Hematopoietic multipotent progenitor cell treated with erythropoietin and hydrocortisone succinate and interleukin-3 and kit ligand, for 8 days (in vitro differentiated cells): ENCODE data around the gene ACP5.
A peak's percentile ranks its signal among the peaks of the same experiment; 100 is the strongest.
"Not testable (repeated sequence)": the region's sequence is repeated elsewhere in the genome, so short reads cannot be mapped to it uniquely, and the experiment has no call there.

Experiments
- DNase-seq: peaks from one replicate; pipeline ENCODE4 v3.0.0-alpha.2; 2015

ACP5 gene

GRCh38 chr19:11577451-11578257, at the start of gene ACP5:
ACP5 (minus strand) TSS chr19:11577645; CDS start chr19:11577317, 328 bp downstream.
- DNase-seq, result no peak

GRCh38 chr19:11626252-11626651, 48.8 kb upstream of the ACP5 start:
- no peak for DNase-seq

- DNase-seq, result peak; percentile 14
Observed at GRCh38 chr19:11624069-11624463, 46.6 kb upstream of the ACP5 start.

- DNase-seq, result not testable (repeated sequence)
Observed at GRCh38 chr19:11622401-11622800, 45.0 kb upstream of the ACP5 start.

GRCh38 chr19:11620553-11620952, 43.1 kb upstream of the ACP5 start:
- DNase-seq, result no peak

GRCh38 chr19:11617180-11618062, 40.0 kb upstream of the ACP5 start:
- DNase-seq, result no peak

GRCh38 chr19:11612816-11613511, 35.5 kb upstream of the ACP5 start:
- no peak for DNase-seq

- no peak for DNase-seq
Observed at GRCh38 chr19:11611730-11612129, 34.3 kb upstream of the ACP5 start.

- no peak for DNase-seq
Observed at GRCh38 chr19:11606484-11606883, 29.0 kb upstream of the ACP5 start.

GRCh38 chr19:11599704-11600103, 22.3 kb upstream of the ACP5 start:
- not testable (repeated sequence) for DNase-seq

GRCh38 chr19:11598746-11599145, 21.3 kb upstream of the ACP5 start:
- DNase-seq, result no peak

GRCh38 chr19:11598103-11598483, 20.6 kb upstream of the ACP5 start:
- DNase-seq, result no peak

GRCh38 chr19:11597202-11598102, 20.0 kb upstream of the ACP5 start, which contains the start of gene ZNF627:
ZNF627 (plus strand) TSS chr19:11597483; CDS start chr19:11597628, 145 bp downstream.
- DNase-seq, result peak; percentile 98

GRCh38 chr19:11596156-11596555, 18.7 kb upstream of the ACP5 start:
- DNase-seq, result no peak

- DNase-seq, result no peak
Observed at GRCh38 chr19:11594084-11594483, 16.6 kb upstream of the ACP5 start.

- DNase-seq, result peak; percentile 20
Observed at GRCh38 chr19:11587975-11588631, 10.7 kb upstream of the ACP5 start.

GRCh38 chr19:11587302-11587974, 10.0 kb upstream of the ACP5 start:
- peak; percentile 81 for DNase-seq

- no peak for DNase-seq
Observed at GRCh38 chr19:11586331-11586730, 8.9 kb upstream of the ACP5 start.

GRCh38 chr19:11581740-11582139, 4.3 kb upstream of the ACP5 start:
- DNase-seq, result peak; percentile 49

- no peak for DNase-seq
Observed at GRCh38 chr19:11580116-11580515, 2.7 kb upstream of the ACP5 start.
